Thyroid gland (tissue), 4 donors: Measurements from ENCODE around the gene CPD. TPM values are rescaled to one million over a fixed set of nuclear protein-coding genes. Genes with fewer than 3 reads are reported as not detected.
"Not testable (repeated sequence)": the region's sequence is repeated elsewhere in the genome, so short reads cannot be mapped to it uniquely, and the experiment has no call there.

ENCODE experiments used
- DNase-seq, 2 donors: peaks; one replicate each; pipeline ENCODE4 v3.0.0-alpha.2; 2019
- H3K27ac ChIP-seq, 3 donors: fragments of 200-600 bp; sonication (generic); 1 replicate in 2 of 3; 2 replicates in 1 of 3; pipeline ENCODE4 v1.5.1; 2016 to 2019; ENCODE audit warnings: mild to moderate bottlenecking in 1 of 3, moderate library complexity in 1 of 3
- H3K27me3 ChIP-seq: fragments of 200-600 bp; sonication (generic); one replicate; pipeline ENCODE4 v1.5.1; 2019
- H3K36me3 ChIP-seq, 2 donors: fragments of 200-600 bp; sonication (generic); one replicate each; pipeline ENCODE4 v1.5.1; 2016 to 2019
- H3K4me1 ChIP-seq, 2 donors: fragments of 200-600 bp; sonication (generic); one replicate each; pipeline ENCODE4 v1.5.1; 2017 to 2019
- H3K4me3 ChIP-seq, 3 donors: fragments of 200-600 bp; sonication (generic); replicated peaks in 1 of 3; 1 replicate in 2 of 3; 2 replicates in 1 of 3; pipeline ENCODE4 v1.5.1; 2016; ENCODE audit warnings: mild to moderate bottlenecking in 1 of 3
- H3K9me3 ChIP-seq: fragments of 200-600 bp; sonication (generic); one replicate; pipeline ENCODE4 v1.5.1; 2017
- POLR2A ChIP-seq, 2 donors: fragments of 450-650 bp; IDR thresholded peaks; one replicate each; pipeline ENCODE4 v1.6.1; 2017; ENCODE audit warnings: antibody characterized with exemption in 2 of 2, mild to moderate bottlenecking in 2 of 2, moderate library complexity in 1 of 2
- WGBS, 2 donors: methylation state at CpG; one replicate each; pipeline ENCODE4 v1.1.5; 2017; 5-methylcytosine and 5-hydroxymethylcytosine counted together
- intact Hi-C: fragments of 100-400 bp; cut with DNase I; formaldehyde crosslinking; loops from one replicate; pipeline ENCODE4 v1.15.1; 2023
- total RNA-seq, 4 donors: library from RNA; depleted of rRNA; stranded (reverse); fragments of >200 nt; gene quantifications; one replicate each; pipeline ENCODE4 v1.2.3, GENCODE V29; 2016
- TF ChIP-seq, protein P1 (sequence below), 6 experiments: fragments of 200-600 bp in 3 of 6; fragments of 450-650 bp in 3 of 6; sonication (generic) in 3 of 6; IDR thresholded peaks; one replicate each; pipeline ENCODE4 v1.5.1; 2016 to 2019; ENCODE audit warnings: antibody characterized with exemption in 6 of 6, mild to moderate bottlenecking in 2 of 6, inconsistent platforms in 1 of 6, moderate library complexity in 1 of 6

The CPD gene
- total RNA-seq, 4 donors from 2014 or later = 58.2 to 102 (median 79.9) TPM

DNA sequence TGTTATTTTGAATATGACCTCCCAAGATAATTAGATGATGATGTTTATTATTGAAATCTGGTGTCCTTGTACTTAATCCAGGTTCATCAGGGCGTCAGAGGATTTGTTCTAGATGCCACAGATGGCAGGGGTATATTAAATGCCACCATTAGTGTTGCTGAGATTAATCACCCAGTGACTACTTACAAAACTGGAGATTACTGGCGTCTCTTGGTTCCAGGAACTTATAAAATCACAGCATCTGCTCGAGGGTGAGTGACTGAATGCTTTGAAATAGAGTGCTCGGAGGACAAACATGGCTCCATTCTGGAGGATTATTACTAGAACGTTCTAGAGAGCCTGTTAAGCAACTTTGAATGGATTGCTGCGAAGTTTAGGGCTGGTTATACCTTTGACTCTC is 65.0 kb downstream of the CPD start:
- intact Hi-C loops = no loop called here
- WGBS, 2 donors = 93 to 96% methylated on average over 6 of the region's 6 CpGs
- Histone ChIP-seq H3K9me3 (no peaks in the 10 kb centered on the region), H3K4me3 (no peak overlapping the region), H3K27me3 (no peaks in the 10 kb centered on the region), H3K27ac (no peak overlapping the region), H3K4me1 (no peaks in the 10 kb centered on the region), H3K36me3 (peaks cover 0 to 6% of the 10 kb centered on the region in 2 donors)
- TF ChIP-seq, protein P1, sequence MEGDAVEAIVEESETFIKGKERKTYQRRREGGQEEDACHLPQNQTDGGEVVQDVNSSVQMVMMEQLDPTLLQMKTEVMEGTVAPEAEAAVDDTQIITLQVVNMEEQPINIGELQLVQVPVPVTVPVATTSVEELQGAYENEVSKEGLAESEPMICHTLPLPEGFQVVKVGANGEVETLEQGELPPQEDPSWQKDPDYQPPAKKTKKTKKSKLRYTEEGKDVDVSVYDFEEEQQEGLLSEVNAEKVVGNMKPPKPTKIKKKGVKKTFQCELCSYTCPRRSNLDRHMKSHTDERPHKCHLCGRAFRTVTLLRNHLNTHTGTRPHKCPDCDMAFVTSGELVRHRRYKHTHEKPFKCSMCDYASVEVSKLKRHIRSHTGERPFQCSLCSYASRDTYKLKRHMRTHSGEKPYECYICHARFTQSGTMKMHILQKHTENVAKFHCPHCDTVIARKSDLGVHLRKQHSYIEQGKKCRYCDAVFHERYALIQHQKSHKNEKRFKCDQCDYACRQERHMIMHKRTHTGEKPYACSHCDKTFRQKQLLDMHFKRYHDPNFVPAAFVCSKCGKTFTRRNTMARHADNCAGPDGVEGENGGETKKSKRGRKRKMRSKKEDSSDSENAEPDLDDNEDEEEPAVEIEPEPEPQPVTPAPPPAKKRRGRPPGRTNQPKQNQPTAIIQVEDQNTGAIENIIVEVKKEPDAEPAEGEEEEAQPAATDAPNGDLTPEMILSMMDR (IDR thresholded peaks at IDR 0.05) = no peak
- no peak for TF ChIP-seq POLR2A (IDR thresholded peaks at IDR 0.05)
- DNase-seq = no peak

DNA sequence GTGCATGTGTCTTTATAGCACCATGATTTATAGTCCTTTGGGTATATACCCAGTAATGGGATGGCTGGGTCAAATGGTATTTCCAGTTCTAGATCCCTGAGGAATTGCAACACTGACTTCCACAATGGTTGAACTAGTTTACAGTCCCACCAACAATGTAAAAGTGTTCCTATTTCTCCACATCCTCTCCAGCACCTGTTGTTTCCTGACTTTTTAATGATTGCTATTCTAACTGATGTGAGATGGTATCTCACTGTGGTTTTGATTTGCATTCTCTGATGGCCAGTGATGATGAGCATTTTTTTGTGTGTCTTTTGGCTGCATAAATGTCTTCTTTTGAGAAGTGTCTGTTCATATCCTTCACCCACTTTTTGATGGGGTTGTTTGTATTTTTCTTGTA is 67.9 kb downstream of the CPD start:
- DNase-seq, H3K4me1 ChIP-seq: not testable (repeated sequence)

DNA sequence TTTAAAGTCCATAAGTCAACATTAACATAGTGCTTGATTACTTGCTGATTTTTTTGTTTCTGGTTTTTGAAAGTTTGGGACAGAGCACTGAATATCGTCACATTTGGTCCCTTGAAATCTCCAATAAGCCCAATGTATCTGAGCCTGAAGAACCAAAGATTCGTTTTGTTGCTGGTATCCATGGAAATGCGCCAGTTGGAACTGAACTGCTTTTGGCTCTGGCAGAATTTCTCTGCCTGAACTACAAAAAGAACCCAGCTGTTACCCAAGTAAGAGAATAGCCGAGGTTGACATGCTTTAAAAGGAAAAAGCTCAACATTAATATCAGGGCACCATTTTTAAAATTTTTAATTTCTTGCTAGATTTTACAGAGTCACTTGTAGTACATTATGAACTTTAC is 70.8 kb downstream of the CPD start:
- Histone ChIP-seq H3K27ac (no peak overlapping the region), H3K27me3 (no peaks in the 10 kb centered on the region), H3K4me1 (peaks cover 0 to 3% of the 10 kb centered on the region in 2 donors), H3K4me3 (no peak overlapping the region), H3K9me3 (no peaks in the 10 kb centered on the region), H3K36me3 (peaks cover 0 to 3% of the 10 kb centered on the region in 2 donors)
- TF ChIP-seq, protein P1 (IDR thresholded peaks at IDR 0.05) = no peak
- TF ChIP-seq POLR2A (IDR thresholded peaks at IDR 0.05) = no peak
- intact Hi-C loops = no loop called here
- peak; percentile 18 to 51 for DNase-seq
- WGBS, 2 donors = 47 to 54% methylated on average over 4 of the region's 4 CpGs

More for the DNA sequence above, 67.9 kb downstream of the CPD start:
- H3K4me3 ChIP-seq, H3K36me3 ChIP-seq, intact Hi-C loops, H3K9me3 ChIP-seq, H3K27ac ChIP-seq, H3K27me3 ChIP-seq: not testable (repeated sequence)

DNA sequence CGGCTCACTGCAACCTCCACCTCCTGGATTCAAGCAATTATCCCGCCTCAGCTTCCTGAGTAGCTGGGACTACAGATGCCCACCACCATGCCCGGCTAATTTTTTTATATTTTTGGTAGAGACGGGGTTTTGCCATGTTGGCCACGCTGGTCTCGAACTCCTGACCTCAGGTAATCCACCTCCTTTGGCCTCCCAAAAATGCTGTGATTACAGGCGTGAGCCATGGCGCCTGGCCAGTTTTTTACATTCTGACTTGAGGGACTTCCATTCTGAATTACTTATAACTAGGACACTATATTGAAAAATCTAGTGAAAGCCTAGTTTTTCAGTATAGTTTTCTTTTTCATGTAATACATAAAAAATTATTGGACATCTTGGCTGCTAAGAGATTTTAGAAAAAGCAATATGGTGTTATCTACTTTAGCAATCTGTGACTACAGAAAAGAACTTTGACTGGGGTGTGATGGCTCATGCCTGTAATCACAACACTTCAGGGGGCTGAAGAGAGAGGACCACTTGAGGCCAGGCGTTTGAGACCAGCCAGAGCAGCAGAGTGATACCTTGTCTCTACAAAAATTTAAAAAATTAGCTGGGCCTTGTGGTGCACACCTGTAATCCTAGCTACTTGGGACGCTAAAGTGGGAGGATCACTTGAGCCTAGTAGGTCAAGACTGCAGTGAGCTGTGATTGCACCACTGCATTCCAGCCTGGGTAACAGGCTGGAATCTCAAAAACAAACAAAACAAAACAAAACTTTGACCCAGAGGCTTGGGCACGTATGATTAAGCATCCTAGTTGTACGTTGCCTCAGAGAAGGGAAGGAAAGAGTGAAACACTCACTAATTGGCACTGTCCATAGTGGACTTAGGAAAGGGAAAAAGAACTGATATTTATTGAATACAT is 71.6 kb downstream of the CPD start:
- H3K9me3 ChIP-seq = no peaks in the 10 kb centered on the region
- H3K4me1 ChIP-seq = peaks cover 0 to 3% of the 10 kb centered on the region in 2 donors
- H3K4me3 ChIP-seq = no peak overlapping the region
- WGBS, 2 donors = 89 to 91% methylated on average over 12 of the region's 12 CpGs
- peaks cover 1 to 4% of the 10 kb centered on the region in 2 donors for H3K36me3 ChIP-seq
- TF ChIP-seq POLR2A (IDR thresholded peaks at IDR 0.05) = no peak
- TF ChIP-seq, protein P1 (IDR thresholded peaks at IDR 0.05) = no peak
- intact Hi-C loops = no loop called here
- no peak overlapping the region for H3K27ac ChIP-seq
- H3K27me3 ChIP-seq = no peaks in the 10 kb centered on the region
- no peak for DNase-seq

DNA sequence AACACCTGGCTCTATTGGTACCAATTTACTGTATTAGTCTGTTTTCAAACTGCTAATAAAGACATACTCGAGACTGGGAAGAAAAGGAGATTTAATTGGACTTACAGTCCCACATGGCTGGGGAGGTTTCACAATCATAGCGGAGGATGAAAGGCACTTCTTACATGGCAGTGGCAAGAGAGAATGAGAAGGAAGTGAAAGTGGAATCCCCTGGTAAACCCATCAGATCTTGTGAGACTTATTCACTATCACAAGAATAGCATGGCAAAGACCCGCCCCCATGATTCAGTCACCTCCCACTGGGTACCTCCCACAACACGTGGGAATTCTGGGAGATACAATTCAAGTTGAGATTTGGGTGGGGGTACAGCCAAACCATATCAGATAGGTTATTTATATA is 75.9 kb downstream of the CPD start:
- peaks cover 16 to 18% of the 10 kb centered on the region in 2 donors for H3K36me3 ChIP-seq
- no peak for TF ChIP-seq POLR2A (IDR thresholded peaks at IDR 0.05)
- TF ChIP-seq, protein P1 (IDR thresholded peaks at IDR 0.05) = no peak
- H3K9me3 ChIP-seq = no peaks in the 10 kb centered on the region
- no peaks in the 10 kb centered on the region for H3K27me3 ChIP-seq
- intact Hi-C loops = no loop called here
- no peak overlapping the region for H3K27ac ChIP-seq
- 92 to 93% methylated on average over 4 of the region's 4 CpGs for WGBS, 2 donors
- DNase-seq = no peak
- H3K4me1 ChIP-seq = peaks cover 0 to 3% of the 10 kb centered on the region in 2 donors
- H3K4me3 ChIP-seq = no peak overlapping the region
